HL-60 (cell line): ENCODE data around the gene TAGLN.

ENCODE experiments used
- DNase-seq, 2 experiments: peaks; one replicate each; pipeline ENCODE4 v3.0.0-alpha.2; 2010 to 2020; ENCODE audit warnings: low read depth in 1 of 2, low spot score in 1 of 2
- H3K27ac ChIP-seq: fragments of 250-450 bp; sonication (Bioruptor Pico); replicated peaks from 2 replicates; pipeline ENCODE4 v1.5.1; 2020; ENCODE audit warnings: mild to moderate bottlenecking, moderate library complexity
- H3K27me3 ChIP-seq: fragments of 250-450 bp; sonication (Bioruptor Pico); 2 replicates; pipeline ENCODE4 v1.5.1; 2021; ENCODE audit warnings: mild to moderate bottlenecking, moderate library complexity; ENCODE audit not compliant: insufficient read depth, poor library complexity, severe bottlenecking
- H3K4me3 ChIP-seq: replicated peaks from 2 replicates; pipeline ENCODE4 v1.5.1; 2011; ENCODE audit warnings: mild to moderate bottlenecking, control low read depth, low read length; ENCODE audit not compliant: insufficient read depth
- CTCF ChIP-seq: IDR thresholded peaks from one replicate; pipeline ENCODE4 v1.5.1; 2011; ENCODE audit warnings: low read length, control low read depth, inconsistent platforms; ENCODE audit not compliant: insufficient read depth
- GABPA ChIP-seq: IDR thresholded peaks from 2 replicates; pipeline ENCODE4 v1.6.1; 2012; ENCODE audit warnings: low read depth
- POLR2AphosphoS5 ChIP-seq: IDR thresholded peaks from 2 replicates; pipeline ENCODE4 v1.6.1; 2012; ENCODE audit warnings: low read depth
- REST ChIP-seq: IDR thresholded peaks from 2 replicates; pipeline ENCODE4 v1.6.1; 2012; ENCODE audit warnings: low read depth; ENCODE audit not compliant: insufficient replicate concordance
- SPI1 ChIP-seq: IDR thresholded peaks from 2 replicates; pipeline ENCODE4 v1.6.1; 2012; ENCODE audit warnings: low read depth, mild to moderate bottlenecking, borderline replicate concordance

Gene TAGLN

GRCh38 chr11:117200813-117201657 lies 1.9 kb downstream of the TAGLN start:
- DNase-seq = no peak
- no peaks in the 10 kb centered on the region for H3K27me3 ChIP-seq
- TF ChIP-seq POLR2AphosphoS5 (no peak), REST (no peak), GABPA (no peak), CTCF (no peak), SPI1 (no peak)
- H3K4me3 ChIP-seq = no peak overlapping the region
- H3K27ac ChIP-seq = no peak overlapping the region

GRCh38 chr11:117201658-117202305 lies 2.6 kb downstream of the TAGLN start:
- no peak for DNase-seq
- no peak overlapping the region for H3K27ac ChIP-seq

More at GRCh38 chr11:117201658-117202305, 2.6 kb downstream of the TAGLN start:
- H3K27me3 ChIP-seq = no peaks in the 10 kb centered on the region
- no peak for TF ChIP-seq REST
- TF ChIP-seq SPI1 = no peak
- TF ChIP-seq POLR2AphosphoS5 = no peak
- TF ChIP-seq GABPA = no peak
- no peak for TF ChIP-seq CTCF
- no peak overlapping the region for H3K4me3 ChIP-seq
